Measurements from ENCODE around the gene BMPER.

BMPER gene

DNA sequence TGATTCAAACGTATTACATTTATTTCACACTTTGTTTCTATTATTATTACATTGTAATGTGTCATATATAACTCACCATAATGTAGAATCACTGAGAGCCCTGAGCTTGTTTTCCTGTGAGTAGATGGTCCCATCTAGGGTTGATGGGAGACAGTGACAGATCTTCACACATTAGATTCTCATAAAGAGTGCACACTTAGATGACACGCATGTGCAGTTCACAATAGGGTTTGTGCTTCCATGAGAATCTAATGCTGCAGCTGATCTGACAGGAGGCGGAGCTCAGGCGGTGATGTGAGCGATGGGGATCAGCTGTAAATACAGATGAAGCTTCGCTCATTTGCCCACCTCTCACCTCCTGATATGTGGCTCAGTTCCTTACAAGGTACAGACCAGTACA lies 36.1 kb downstream of the BMPER start:
- no peak overlapping the region for H3K4me3 ChIP-seq (ENCODE audit: low read length)
- TF ChIP-seq, protein P1, sequence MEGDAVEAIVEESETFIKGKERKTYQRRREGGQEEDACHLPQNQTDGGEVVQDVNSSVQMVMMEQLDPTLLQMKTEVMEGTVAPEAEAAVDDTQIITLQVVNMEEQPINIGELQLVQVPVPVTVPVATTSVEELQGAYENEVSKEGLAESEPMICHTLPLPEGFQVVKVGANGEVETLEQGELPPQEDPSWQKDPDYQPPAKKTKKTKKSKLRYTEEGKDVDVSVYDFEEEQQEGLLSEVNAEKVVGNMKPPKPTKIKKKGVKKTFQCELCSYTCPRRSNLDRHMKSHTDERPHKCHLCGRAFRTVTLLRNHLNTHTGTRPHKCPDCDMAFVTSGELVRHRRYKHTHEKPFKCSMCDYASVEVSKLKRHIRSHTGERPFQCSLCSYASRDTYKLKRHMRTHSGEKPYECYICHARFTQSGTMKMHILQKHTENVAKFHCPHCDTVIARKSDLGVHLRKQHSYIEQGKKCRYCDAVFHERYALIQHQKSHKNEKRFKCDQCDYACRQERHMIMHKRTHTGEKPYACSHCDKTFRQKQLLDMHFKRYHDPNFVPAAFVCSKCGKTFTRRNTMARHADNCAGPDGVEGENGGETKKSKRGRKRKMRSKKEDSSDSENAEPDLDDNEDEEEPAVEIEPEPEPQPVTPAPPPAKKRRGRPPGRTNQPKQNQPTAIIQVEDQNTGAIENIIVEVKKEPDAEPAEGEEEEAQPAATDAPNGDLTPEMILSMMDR (conservative IDR thresholded peaks at IDR 0.05; ENCODE audit: low read length), result no peak
- no peak for DNase-seq (ENCODE audit: low read depth)

DNA sequence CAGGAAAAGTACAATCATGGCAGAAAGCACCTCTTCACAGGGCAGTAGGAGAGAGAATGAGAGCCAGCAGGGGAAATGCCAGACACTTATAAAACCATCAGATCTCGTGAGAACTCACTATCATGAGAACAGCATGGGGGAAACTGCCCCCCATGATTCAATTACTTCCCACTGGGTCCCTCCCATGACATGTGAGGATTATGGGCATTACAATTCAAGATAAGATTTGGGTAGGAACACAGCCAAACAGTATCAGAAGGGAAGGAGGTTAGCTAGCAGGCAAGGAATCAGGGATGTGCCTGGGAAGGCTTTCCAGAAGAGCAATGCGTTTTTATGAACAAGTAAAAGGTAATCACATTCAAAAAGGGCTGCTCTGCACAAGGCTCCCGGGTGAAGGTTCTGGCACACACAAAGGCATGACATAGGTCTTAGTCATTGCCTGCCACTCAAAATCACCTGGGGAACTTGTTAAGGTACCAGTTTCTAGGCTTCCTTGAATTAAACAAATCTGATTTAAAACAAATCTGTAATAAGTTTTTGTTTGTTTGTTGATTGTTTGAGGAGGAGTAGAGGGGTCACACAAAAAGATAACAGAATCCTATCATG lies 40.9 kb downstream of the BMPER start:
- TF ChIP-seq, protein P1 (conservative IDR thresholded peaks at IDR 0.05; ENCODE audit: low read length), result no peak
- no peak overlapping the region for H3K4me3 ChIP-seq (ENCODE audit: low read length)
- DNase-seq (ENCODE audit: low read depth), result no peak

DNA sequence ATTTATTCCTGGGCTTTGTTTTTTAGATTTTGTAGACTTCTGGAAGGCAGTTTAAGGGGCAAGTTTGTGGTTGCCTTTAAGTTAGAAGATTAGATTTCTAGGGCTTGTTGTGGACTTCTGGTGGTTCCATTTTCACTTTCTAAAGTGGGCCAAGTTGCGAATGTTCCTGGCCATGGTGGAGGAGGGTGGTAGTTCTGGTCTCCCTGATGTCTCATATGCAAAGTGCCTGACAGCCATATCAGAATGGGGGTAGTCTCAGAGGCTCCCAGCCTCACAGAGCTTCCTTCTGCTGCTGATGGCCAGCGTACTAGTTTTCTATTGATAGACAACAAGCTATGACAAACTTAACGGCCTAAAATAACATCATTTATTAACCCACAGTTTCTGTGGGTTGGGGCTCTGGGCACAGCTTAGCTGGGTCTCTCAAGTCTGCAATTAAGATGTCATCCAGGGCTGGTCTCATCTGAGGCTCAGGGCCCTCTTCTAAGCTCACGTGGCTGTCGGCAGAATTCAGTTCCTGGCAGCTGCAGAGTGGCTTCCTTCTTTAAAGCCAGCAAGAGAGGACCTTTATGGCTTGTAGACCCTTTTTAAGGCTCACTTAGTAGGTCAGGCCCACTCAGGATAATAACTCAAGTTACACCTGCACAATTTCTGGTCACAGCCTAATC lies 44.8 kb downstream of the BMPER start:
- DNase-seq (ENCODE audit: low read depth), result no peak
- TF ChIP-seq, protein P1 (conservative IDR thresholded peaks at IDR 0.05; ENCODE audit: low read length), result no peak
- no peak overlapping the region for H3K4me3 ChIP-seq (ENCODE audit: low read length)

DNA sequence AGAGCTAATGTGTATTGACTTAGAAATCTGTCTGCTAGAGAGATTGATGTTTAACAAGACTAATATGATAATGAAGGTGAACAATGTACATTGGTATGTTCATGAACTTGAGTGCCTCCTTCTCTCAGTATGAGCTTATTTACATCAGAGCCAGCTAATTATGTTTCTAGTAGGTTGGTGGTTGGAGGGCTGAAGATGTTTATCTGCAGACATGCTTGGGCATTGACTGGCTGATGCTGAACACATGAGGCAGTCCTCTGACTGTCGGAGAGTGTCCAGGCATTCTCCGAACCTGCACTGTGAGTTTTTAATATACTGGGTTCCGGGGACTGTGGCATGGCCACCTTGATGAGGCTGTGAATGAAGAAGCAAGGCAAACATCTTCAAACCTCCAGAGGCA lies 47.5 kb downstream of the BMPER start:
- TF ChIP-seq, protein P1 (conservative IDR thresholded peaks at IDR 0.05; ENCODE audit: low read length), result no peak
- no peak overlapping the region for H3K4me3 ChIP-seq (ENCODE audit: low read length)
- DNase-seq (ENCODE audit: low read depth), result peak; percentile 51

DNA sequence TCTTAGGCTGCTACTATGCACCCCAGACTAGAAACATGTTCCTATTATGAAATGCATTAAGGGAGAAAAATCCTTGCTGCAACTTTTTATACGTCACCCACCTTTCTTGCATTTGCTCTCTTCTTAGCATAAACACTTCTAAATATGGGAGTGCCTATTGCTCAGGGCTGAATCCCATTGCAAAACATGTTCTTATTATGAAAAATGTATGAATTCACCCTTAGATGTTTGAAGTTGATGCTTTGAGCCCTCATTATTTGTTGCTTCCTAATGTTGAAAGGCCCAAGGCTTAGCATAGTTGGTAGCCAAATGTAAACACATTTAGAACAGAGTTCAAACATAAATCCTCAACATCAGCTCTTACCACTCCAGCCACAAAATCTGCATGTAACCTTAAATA lies 52.8 kb downstream of the BMPER start:
- no peak overlapping the region for H3K4me3 ChIP-seq (ENCODE audit: low read length)
- DNase-seq (ENCODE audit: low read depth), result no peak
- TF ChIP-seq, protein P1 (conservative IDR thresholded peaks at IDR 0.05; ENCODE audit: low read length), result no peak

DNA sequence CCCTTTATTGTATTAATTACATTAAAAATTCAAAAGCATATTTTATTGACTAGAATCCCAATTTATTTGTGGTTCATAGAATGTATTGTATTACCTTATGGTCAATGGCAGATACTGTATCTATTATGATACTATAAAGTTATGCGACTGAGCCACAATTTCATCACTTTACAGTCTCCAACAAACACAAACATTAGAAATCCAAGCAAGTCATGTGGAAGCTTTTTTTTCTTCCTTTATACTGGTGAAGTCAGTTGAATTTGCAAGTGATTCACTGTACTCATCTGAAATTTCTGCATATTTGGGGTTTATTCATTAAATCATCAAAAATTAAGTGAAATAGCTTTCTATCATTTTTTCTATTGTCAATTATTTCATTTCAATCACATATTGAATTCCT lies 54.3 kb downstream of the BMPER start:
- peak; percentile 52 for DNase-seq (ENCODE audit: low read depth)
- TF ChIP-seq, protein P1 (conservative IDR thresholded peaks at IDR 0.05; ENCODE audit: low read length), result no peak
- no peak overlapping the region for H3K4me3 ChIP-seq (ENCODE audit: low read length)

DNA sequence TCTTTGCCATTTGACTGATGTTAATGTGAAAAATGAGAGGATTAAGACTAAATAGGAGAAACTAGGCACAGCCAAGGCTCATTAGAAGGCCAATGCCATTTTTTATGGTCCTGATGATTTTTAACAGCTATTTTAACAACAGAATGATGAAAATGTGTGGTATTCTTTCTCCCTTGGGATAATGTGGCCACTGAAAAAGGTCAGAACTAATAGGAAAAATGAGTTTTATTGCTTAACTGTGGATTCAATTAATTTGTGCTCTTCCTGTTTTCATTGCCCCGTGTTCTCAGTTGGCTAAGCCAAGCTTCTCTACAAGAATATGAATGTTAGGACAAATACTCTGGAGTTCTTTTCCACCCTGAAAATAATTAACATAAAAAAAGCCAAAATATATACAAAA lies 56.6 kb downstream of the BMPER start:
- peak; percentile 92 for DNase-seq (ENCODE audit: low read depth)
- TF ChIP-seq, protein P1 (conservative IDR thresholded peaks at IDR 0.05; ENCODE audit: low read length), result no peak
- no peak overlapping the region for H3K4me3 ChIP-seq (ENCODE audit: low read length)

Measured in AG10803 (cell line).